Ishikawa (cell line): ENCODE measurements around the gene ORAI1.

ENCODE experiments used
- CEBPB ChIP-seq: IDR thresholded peaks from 2 replicates; pipeline ENCODE4 v1.6.1; 2012
- CREB1 ChIP-seq: IDR thresholded peaks from 2 replicates; pipeline ENCODE4 v1.6.1; 2012; ENCODE audit warnings: low read depth
- EGR1 ChIP-seq: IDR thresholded peaks from 2 replicates; pipeline ENCODE4 v1.6.1; 2012
- EP300 ChIP-seq: IDR thresholded peaks from 2 replicates; pipeline ENCODE4 v1.6.1; 2012; ENCODE audit warnings: borderline replicate concordance
- FOXM1 ChIP-seq: IDR thresholded peaks from 2 replicates; pipeline ENCODE4 v1.6.1; 2012; ENCODE audit warnings: low read depth, borderline replicate concordance
- MAX ChIP-seq: IDR thresholded peaks from 2 replicates; pipeline ENCODE4 v1.6.1; 2012
- NFIC ChIP-seq: IDR thresholded peaks from 2 replicates; pipeline ENCODE4 v1.6.1; 2012
- RAD21 ChIP-seq: IDR thresholded peaks from 2 replicates; pipeline ENCODE4 v1.6.1; 2012; ENCODE audit warnings: low read depth
- REST ChIP-seq: IDR thresholded peaks from 2 replicates; pipeline ENCODE4 v1.6.1; 2012; ENCODE audit warnings: low read depth, mild to moderate bottlenecking
- TAF1 ChIP-seq: IDR thresholded peaks from 2 replicates; pipeline ENCODE4 v1.6.1; 2012; ENCODE audit warnings: low read depth, mild to moderate bottlenecking
- TCF12 ChIP-seq: IDR thresholded peaks from 2 replicates; pipeline ENCODE4 v1.6.1; 2012; ENCODE audit warnings: low read depth
- TEAD4 ChIP-seq: IDR thresholded peaks from 2 replicates; pipeline ENCODE4 v1.6.1; 2012
- USF1 ChIP-seq: IDR thresholded peaks from 2 replicates; pipeline ENCODE4 v1.6.1; 2012
- YY1 ChIP-seq: IDR thresholded peaks from 2 replicates; pipeline ENCODE4 v1.6.1; 2012; ENCODE audit warnings: low read depth
- ZBTB7A ChIP-seq: IDR thresholded peaks from 2 replicates; pipeline ENCODE4 v1.6.1; 2012; ENCODE audit warnings: low read depth

ORAI1 gene

GRCh38 chr12:121600702-121601336 is 25.5 kb upstream of the ORAI1 start:
- TF ChIP-seq RAD21 (no peak), MAX (no peak), FOXM1 (no peak), CEBPB (no peak), CREB1 (no peak), TAF1 (no peak), EP300 (no peak), TEAD4 (no peak), USF1 (no peak), YY1 (no peak)

- no peak for TF ChIP-seq FOXM1
- no peak for TF ChIP-seq YY1
- TF ChIP-seq MAX, result no peak
- TF ChIP-seq CEBPB, result no peak
- TF ChIP-seq EP300, result no peak
- TF ChIP-seq REST, result no peak
- no peak for TF ChIP-seq CREB1
- no peak for TF ChIP-seq EGR1
- no peak for TF ChIP-seq ZBTB7A
- no peak for TF ChIP-seq USF1
- no peak for TF ChIP-seq NFIC
- no peak for TF ChIP-seq RAD21
Measured at GRCh38 chr12:121602766-121603165, 23.6 kb upstream of the ORAI1 start.

GRCh38 chr12:121603581-121603980 is 22.7 kb upstream of the ORAI1 start:
- no peak for TF ChIP-seq CREB1
- no peak for TF ChIP-seq CEBPB
- no peak for TF ChIP-seq TAF1
- no peak for TF ChIP-seq EP300
- no peak for TF ChIP-seq RAD21
- no peak for TF ChIP-seq ZBTB7A
- TF ChIP-seq YY1, result no peak

GRCh38 chr12:121608301-121608700 is 18.0 kb upstream of the ORAI1 start:
- TF ChIP-seq RAD21, result no peak
- TF ChIP-seq USF1, result no peak
- TF ChIP-seq EGR1, result no peak
- TF ChIP-seq CREB1, result no peak
- TF ChIP-seq EP300, result no peak
- no peak for TF ChIP-seq CEBPB
- TF ChIP-seq REST, result no peak
- TF ChIP-seq FOXM1, result no peak
- TF ChIP-seq MAX, result no peak
- TF ChIP-seq TEAD4, result no peak
- TF ChIP-seq NFIC, result no peak
- TF ChIP-seq TAF1, result no peak
- no peak for TF ChIP-seq ZBTB7A
- TF ChIP-seq TCF12, result no peak
- TF ChIP-seq YY1, result no peak

GRCh38 chr12:121610239-121611149 is 15.8 kb upstream of the ORAI1 start:
- TF ChIP-seq EP300 (no peak), REST (no peak), TCF12 (no peak), NFIC (no peak), MAX (no peak), CEBPB (no peak)
